ENCODE results near the gene KLLN.
"Not testable (repeated sequence)": the region's sequence is repeated elsewhere in the genome, so short reads cannot be mapped to it uniquely, and the experiment has no call there.

The KLLN gene

DNA sequence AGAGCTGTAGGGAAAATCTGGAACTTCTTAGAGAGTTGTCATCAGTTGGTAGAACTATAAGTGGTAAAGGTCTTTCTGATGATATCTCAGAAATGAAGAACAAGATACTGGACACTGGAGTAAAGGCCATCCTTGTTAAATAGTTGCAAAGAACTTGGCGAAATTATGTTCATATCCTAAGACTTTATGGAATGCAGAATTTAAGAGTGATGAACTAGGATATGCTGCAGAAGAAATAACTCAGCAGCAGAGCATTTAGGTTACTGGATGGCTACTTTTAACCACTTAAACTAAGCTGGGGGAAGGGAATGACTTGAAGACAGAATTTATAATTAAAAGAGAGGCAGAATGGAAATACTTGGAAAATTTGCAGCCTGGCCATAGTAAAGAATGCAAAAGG lies 23.8 kb upstream of the KLLN start:
- ChIA-PET POLR2A (no interaction called here), CTCF (interaction anchor here (1.8 kb wide), 1 partner anchor 9 kb away, joined by 5 read pairs; no protein-coding TSS in a partner anchor)
- H3K4me3 ChIP-seq (ENCODE audit: low read depth, low read length) = no peak overlapping the region
- DNase-seq (ENCODE audit: low read depth, low spot score) = no peak
- TF ChIP-seq, protein P1, sequence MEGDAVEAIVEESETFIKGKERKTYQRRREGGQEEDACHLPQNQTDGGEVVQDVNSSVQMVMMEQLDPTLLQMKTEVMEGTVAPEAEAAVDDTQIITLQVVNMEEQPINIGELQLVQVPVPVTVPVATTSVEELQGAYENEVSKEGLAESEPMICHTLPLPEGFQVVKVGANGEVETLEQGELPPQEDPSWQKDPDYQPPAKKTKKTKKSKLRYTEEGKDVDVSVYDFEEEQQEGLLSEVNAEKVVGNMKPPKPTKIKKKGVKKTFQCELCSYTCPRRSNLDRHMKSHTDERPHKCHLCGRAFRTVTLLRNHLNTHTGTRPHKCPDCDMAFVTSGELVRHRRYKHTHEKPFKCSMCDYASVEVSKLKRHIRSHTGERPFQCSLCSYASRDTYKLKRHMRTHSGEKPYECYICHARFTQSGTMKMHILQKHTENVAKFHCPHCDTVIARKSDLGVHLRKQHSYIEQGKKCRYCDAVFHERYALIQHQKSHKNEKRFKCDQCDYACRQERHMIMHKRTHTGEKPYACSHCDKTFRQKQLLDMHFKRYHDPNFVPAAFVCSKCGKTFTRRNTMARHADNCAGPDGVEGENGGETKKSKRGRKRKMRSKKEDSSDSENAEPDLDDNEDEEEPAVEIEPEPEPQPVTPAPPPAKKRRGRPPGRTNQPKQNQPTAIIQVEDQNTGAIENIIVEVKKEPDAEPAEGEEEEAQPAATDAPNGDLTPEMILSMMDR (IDR thresholded peaks at IDR 0.05; ENCODE audit: insufficient read depth, low read length, missing control alignments) = no peak

DNA sequence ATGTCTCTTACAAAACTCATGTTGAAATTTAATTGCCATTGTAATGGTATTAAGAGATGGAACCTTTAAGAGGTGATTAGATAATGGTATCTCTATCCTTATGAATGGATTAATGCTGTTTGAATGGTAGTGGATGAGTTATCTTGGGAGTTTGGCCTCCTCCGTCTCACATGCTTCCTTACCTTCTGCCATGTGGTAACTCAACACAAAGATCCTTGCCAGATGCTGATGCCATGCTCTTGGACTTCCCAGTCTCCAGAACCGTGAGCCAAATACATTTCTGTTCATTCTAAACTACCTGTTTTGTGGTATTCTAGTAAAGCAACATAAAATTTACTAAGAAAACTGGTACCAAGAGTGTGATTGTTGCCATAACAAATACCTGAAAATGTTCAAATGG lies 23.3 kb upstream of the KLLN start:
- CTCF ChIA-PET = interaction anchor here (1.9 kb wide), 1 partner anchor 503 kb away, joined by 5 read pairs; no protein-coding TSS in a partner anchor
- H3K4me3 ChIP-seq (ENCODE audit: low read depth, low read length) = no peak overlapping the region
- POLR2A ChIA-PET = no interaction called here
- TF ChIP-seq, protein P1 (IDR thresholded peaks at IDR 0.05; ENCODE audit: insufficient read depth, low read length, missing control alignments) = no peak
- no peak for DNase-seq (ENCODE audit: low read depth, low spot score)

DNA sequence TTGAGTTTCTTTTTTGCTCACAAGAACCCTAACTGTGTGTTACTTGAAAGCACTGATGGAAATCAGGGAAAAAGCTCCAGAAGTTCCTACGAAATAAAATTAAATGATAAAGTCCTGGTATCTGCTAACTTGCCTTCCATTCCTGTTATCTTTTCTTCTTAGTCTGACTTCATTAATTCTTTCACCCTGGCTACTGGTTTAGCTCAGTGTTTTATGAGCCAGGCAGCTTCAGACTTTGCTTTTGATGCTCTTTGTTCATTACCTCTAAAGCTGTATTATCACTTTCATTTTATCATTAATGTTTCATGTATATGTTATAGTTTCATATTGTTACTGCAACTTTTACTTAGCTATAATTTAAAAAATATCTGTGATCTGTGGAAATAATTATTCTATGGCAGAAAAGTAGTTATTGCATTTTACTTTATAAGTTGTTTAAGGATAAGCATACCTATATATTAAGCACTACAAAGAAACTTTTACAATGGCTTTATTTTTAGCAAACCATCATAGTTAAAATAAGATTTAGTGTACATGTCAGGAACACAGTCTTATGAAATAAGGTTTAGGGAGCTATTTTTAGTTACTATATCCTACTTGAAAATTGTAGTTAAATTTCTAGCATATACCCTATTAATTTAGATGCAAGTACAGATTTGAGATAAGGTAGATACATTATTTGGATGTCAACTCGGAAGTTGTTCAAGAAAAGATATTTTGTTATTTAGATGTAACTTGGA lies 19.4 kb upstream of the KLLN start:
- no peak overlapping the region for H3K4me3 ChIP-seq (ENCODE audit: low read depth, low read length)
- TF ChIP-seq, protein P1 (IDR thresholded peaks at IDR 0.05; ENCODE audit: insufficient read depth, low read length, missing control alignments) = no peak

DNA sequence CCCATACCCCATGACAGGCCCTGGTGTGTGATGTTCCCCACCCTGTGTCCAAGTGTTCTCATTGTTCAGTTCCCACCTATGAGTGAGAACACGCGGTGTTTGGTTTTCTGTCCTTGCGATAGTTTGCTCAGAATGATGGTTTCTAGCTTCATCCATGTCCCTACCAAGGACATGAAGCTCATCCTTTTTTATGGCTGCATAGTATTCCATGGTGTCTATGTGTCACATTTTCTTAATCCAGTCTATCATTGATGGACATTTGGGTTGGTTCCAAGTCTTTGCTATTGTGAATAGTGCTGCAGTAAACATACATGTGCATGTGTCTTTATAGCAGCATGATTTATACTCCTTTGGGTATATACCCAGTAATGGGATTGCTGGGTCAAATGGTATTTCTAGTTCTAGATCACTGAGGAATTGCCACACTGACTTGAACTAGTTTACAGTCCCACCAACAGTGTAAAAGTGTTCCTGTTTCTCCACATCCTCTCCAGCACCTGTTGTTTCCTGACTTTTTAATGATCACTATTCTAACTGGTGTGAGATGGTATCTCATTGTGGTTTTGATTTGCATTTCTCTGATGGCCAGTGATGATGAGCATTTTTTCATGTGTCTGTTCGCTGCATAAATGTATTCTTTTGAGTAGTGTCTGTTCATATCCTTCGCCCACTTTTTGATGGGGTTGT lies 18.2 kb upstream of the KLLN start:
- CTCF ChIA-PET; POLR2A ChIA-PET; H3K4me3 ChIP-seq (ENCODE audit: low read depth, low read length); DNase-seq (ENCODE audit: low read depth, low spot score): not testable (repeated sequence)

More for the DNA sequence above, 19.4 kb upstream of the KLLN start:
- no peak for DNase-seq (ENCODE audit: low read depth, low spot score)
- ChIA-PET CTCF (interaction anchor here (1.0 kb wide), 1 partner anchor 506 kb away, joined by 3 read pairs; no protein-coding TSS in a partner anchor), POLR2A (interaction anchor here (1.0 kb wide), 1 partner anchor 20 kb away, joined by 3 read pairs; no protein-coding TSS in a partner anchor)

DNA sequence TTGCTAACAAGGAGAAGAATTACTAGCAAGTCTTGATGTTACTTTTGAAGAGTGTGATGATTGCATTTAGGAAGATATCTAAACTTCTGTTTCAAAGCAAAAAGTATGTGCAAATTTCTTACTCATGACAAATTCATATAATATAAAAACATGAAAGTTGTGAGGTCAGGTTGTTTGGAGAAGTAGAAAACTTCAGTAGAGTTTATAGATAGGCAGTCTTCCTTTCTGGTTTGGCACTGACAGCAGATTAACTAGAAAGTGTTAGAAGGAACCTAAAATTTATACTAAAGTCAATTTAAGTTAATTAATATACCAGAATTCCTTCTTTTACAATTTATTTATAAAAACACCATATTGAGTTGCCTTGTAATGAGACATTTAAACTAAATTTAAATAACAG lies 17.0 kb upstream of the KLLN start:
- ChIA-PET CTCF (no interaction called here), POLR2A (no interaction called here)
- H3K4me3 ChIP-seq (ENCODE audit: low read depth, low read length) = no peak overlapping the region
- no peak for DNase-seq (ENCODE audit: low read depth, low spot score)
- TF ChIP-seq, protein P1 (IDR thresholded peaks at IDR 0.05; ENCODE audit: insufficient read depth, low read length, missing control alignments) = no peak

DNA sequence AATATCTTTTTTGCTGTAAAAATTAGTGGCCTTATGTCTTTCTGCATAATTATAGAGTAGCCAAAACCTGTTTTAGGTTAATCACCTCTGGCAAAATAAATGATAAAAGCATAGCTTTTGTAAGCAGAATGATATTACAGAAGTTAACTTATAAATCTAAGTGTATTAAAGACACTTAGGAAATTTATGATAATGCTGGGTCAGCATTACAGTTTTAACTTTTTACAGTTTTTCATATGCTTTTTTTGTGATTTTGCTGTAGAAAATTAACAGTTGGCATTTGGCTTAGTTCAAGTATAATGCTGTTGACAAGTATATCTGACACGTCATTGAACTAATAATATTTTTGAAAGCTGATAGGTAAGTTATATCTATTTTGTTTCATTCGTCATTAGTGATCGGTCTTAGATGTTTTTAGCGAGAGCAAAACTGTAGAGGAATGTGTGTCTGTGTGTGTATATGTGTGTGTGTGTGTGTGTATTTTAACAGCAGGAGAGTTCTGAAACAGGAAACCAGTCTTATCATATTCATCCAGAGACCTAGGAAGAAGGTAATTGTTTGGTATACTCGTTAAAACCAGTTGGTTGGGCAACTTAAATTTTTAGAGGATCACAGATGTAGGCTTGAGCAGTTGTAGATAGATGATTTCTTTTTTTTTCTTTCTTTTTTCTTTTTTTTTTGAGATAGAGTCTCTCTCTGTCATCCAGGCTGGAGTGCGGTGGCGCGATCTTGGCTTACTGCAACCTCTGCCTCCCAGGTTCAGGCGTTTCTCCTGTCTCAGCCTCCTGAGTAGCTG lies 15.5 kb upstream of the KLLN start:
- POLR2A ChIA-PET = no interaction called here
- H3K4me3 ChIP-seq (ENCODE audit: low read depth, low read length) = no peak overlapping the region
- CTCF ChIA-PET = no interaction called here
- TF ChIP-seq, protein P1 (IDR thresholded peaks at IDR 0.05; ENCODE audit: insufficient read depth, low read length, missing control alignments) = no peak
- no peak for DNase-seq (ENCODE audit: low read depth, low spot score)
